Aorta (tissue), 5 donors: Measurements from ENCODE around the gene PUM1. TPM values are rescaled to one million over a fixed set of nuclear protein-coding genes. Genes with fewer than 3 reads are reported as not detected.
"Not testable (repeated sequence)": the region's sequence is repeated elsewhere in the genome, so short reads cannot be mapped to it uniquely, and the experiment has no call there.

Experiments
- ATAC-seq: fragments of 200-7000 bp; cut with Tn5 transposase; one replicate; pipeline ENCODE4 v1.9.1; 2022; ENCODE audit warnings: moderate library complexity; ENCODE audit not compliant: low FRiP score
- DNase-seq, 2 donors: peaks; one replicate each; pipeline ENCODE4 v3.0.0-alpha.2; 2020
- H3K27ac ChIP-seq, 2 donors: one replicate each; pipeline ENCODE4 v1.5.1; 2013; ENCODE audit warnings: low read length in 2 of 2, mild to moderate bottlenecking in 2 of 2, moderate library complexity in 2 of 2, control low read depth in 1 of 2, inconsistent platforms in 1 of 2, low read depth in 1 of 2
- H3K27me3 ChIP-seq, 2 donors: one replicate each; pipeline ENCODE4 v1.6.1; 2013; ENCODE audit warnings: control low read depth in 1 of 2, low read length in 1 of 2, mild to moderate bottlenecking in 1 of 2, moderate library complexity in 1 of 2; ENCODE audit not compliant: insufficient read depth in 2 of 2, control insufficient read depth in 1 of 2
- H3K36me3 ChIP-seq, 2 donors: one replicate each; pipeline ENCODE4 v1.6.1; 2013; ENCODE audit warnings: control low read depth in 1 of 2, low read length in 1 of 2, mild to moderate bottlenecking in 1 of 2; ENCODE audit not compliant: insufficient read depth in 2 of 2, control insufficient read depth in 1 of 2
- H3K4me1 ChIP-seq, 2 donors: one replicate each; pipeline ENCODE4 v1.6.1; 2013; ENCODE audit warnings: low read length in 2 of 2, control low read depth in 1 of 2, mild to moderate bottlenecking in 1 of 2, moderate library complexity in 1 of 2; ENCODE audit not compliant: insufficient read depth in 2 of 2, control insufficient read depth in 1 of 2
- H3K4me3 ChIP-seq, 2 donors: one replicate each; pipeline ENCODE4 v1.5.1; 2013; ENCODE audit warnings: low read length in 2 of 2, control low read depth in 1 of 2, mild to moderate bottlenecking in 1 of 2
- H3K9me3 ChIP-seq: one replicate; pipeline ENCODE4 v1.6.1; 2013; ENCODE audit warnings: mild to moderate bottlenecking, low read length; ENCODE audit not compliant: control insufficient read depth
- WGBS, 2 donors: extraction: QIAGEN DNeasy Blood & Tissue Kit; methylation state at CpG; one replicate each; pipeline ENCODE4 v1.1.7; 2013; 5-methylcytosine and 5-hydroxymethylcytosine counted together
- intact Hi-C, 2 donors: fragments of 100-400 bp; cut with DNase I; formaldehyde crosslinking; loops; one replicate each; pipeline versions ENCODE4 v1.14.2 to v1.15.0; 2022
- polyA plus RNA-seq, 2 donors: library from polyadenylated mRNA; stranded (reverse); fragments of 200-250 nt; gene quantifications; one replicate each; pipeline ENCODE4 v1.2.3, GENCODE V29; 2013
- total RNA-seq, 2 donors: library from RNA; stranded (reverse); fragmentation: NEBNext Ultra II Directional; extraction: Animal tissue kit (Norgen Biotek cat#: 25700); gene quantifications; one replicate each; pipeline ENCODE4 v1.2.1, GENCODE V29; 2021
- donor health status: healthy with polysubstance abuse.
- donor health status: Bipolar disorder and iron deficiency.
- donor health status: DM: no; HTN: no; CAD: no.
- donor health status: DM: no; HTN: no; CAD: no.
- donor health status: DM: yes; HTN: yes; CAD: no.

PUM1 gene
- total and polyA plus RNA-seq, 4 donors = 13.1 to 120 (median 63.2) TPM

GRCh38 chr1:31041529-31041928 lies 24.0 kb downstream of the PUM1 start:
- intact Hi-C loops = no loop called here
- peaks cover 0 to 2% of the 10 kb centered on the region in 2 donors for H3K4me1 ChIP-seq
- no peak overlapping the region for H3K4me3 ChIP-seq
- no peaks in the 10 kb centered on the region for H3K9me3 ChIP-seq
- ATAC-seq (no peak), DNase-seq (no peak)
- H3K27ac ChIP-seq = no peak overlapping the region
- H3K36me3 ChIP-seq = no peaks in the 10 kb centered on the region
- H3K27me3 ChIP-seq = no peaks in the 10 kb centered on the region

- intact Hi-C loops = no loop called here
- H3K4me3 ChIP-seq = no peak overlapping the region
- no peaks in the 10 kb centered on the region for H3K27me3 ChIP-seq
- 46 to 54% methylated on average over 3 of the region's 3 CpGs for WGBS, 2 donors
- H3K36me3 ChIP-seq = no peaks in the 10 kb centered on the region
- no peaks in the 10 kb centered on the region for H3K9me3 ChIP-seq
- ATAC-seq (no peak), DNase-seq (no peak)
- no peak overlapping the region for H3K27ac ChIP-seq
- H3K4me1 ChIP-seq = peaks cover 0 to 2% of the 10 kb centered on the region in 2 donors
These were observed 25.5 kb downstream of the PUM1 start for GRCh38 chr1:31040038-31040437.

- H3K36me3 ChIP-seq, intact Hi-C loops, DNase-seq, H3K27ac ChIP-seq, H3K4me1 ChIP-seq, H3K9me3 ChIP-seq, H3K4me3 ChIP-seq, ATAC-seq, H3K27me3 ChIP-seq: not testable (repeated sequence)
- WGBS, 2 donors = 45 to 51% methylated on average over 5 of the region's 5 CpGs
These were observed 26.6 kb downstream of the PUM1 start for GRCh38 chr1:31038935-31039334.

GRCh38 chr1:31038360-31038759 lies 27.2 kb downstream of the PUM1 start:
- ATAC-seq (no peak), DNase-seq (no peak)
- H3K27ac ChIP-seq = no peak overlapping the region
- intact Hi-C loops = no loop called here
- no peak overlapping the region for H3K4me3 ChIP-seq
- H3K9me3 ChIP-seq = no peaks in the 10 kb centered on the region
- 69 to 76% methylated on average over 5 of the region's 5 CpGs for WGBS, 2 donors
- H3K4me1 ChIP-seq = peaks cover 0 to 5% of the 10 kb centered on the region in 2 donors
- no peaks in the 10 kb centered on the region for H3K36me3 ChIP-seq
- H3K27me3 ChIP-seq = no peaks in the 10 kb centered on the region

GRCh38 chr1:31036749-31037500 lies 28.6 kb downstream of the PUM1 start:
- Histone ChIP-seq H3K4me3 (no peak overlapping the region), H3K27ac (no peak overlapping the region), H3K9me3 (no peaks in the 10 kb centered on the region), H3K4me1 (peaks cover 0 to 5% of the 10 kb centered on the region in 2 donors), H3K27me3 (no peaks in the 10 kb centered on the region), H3K36me3 (no peaks in the 10 kb centered on the region)
- DNase-seq = no peak
- intact Hi-C loops = no loop called here
- ATAC-seq = no peak
- 86 to 92% methylated on average over 8 of the region's 8 CpGs for WGBS, 2 donors

- no peak for ATAC-seq
- no peak overlapping the region for H3K27ac ChIP-seq
- H3K9me3 ChIP-seq = no peaks in the 10 kb centered on the region
- intact Hi-C loops = no loop called here
- peaks cover 3% of the 10 kb centered on the region in 2 donors for H3K4me1 ChIP-seq
- H3K4me3 ChIP-seq = no peak overlapping the region
- H3K36me3 ChIP-seq = no peaks in the 10 kb centered on the region
- no peak for DNase-seq
- 96% methylated on average over 5 of the region's 5 CpGs for WGBS, 2 donors
- H3K27me3 ChIP-seq = no peaks in the 10 kb centered on the region
These were observed 31.9 kb downstream of the PUM1 start for GRCh38 chr1:31033598-31033997.

- WGBS, 2 donors = 83 to 85% methylated on average over 1 of the region's 1 CpG
- Histone ChIP-seq H3K27me3 (no peaks in the 10 kb centered on the region), H3K9me3 (no peaks in the 10 kb centered on the region), H3K27ac (no peak overlapping the region), H3K36me3 (no peaks in the 10 kb centered on the region), H3K4me1 (peaks cover 3 to 5% of the 10 kb centered on the region in 2 donors), H3K4me3 (no peak overlapping the region)
- DNase-seq (no peak), ATAC-seq (no peak)
- intact Hi-C loops = no loop called here
These were observed 33.3 kb downstream of the PUM1 start for GRCh38 chr1:31032266-31032665.

- H3K36me3 ChIP-seq = no peaks in the 10 kb centered on the region
- no peaks in the 10 kb centered on the region for H3K27me3 ChIP-seq
- H3K4me3 ChIP-seq = no peak overlapping the region
- H3K27ac ChIP-seq = no peak overlapping the region
- intact Hi-C loops = no loop called here
- peaks cover 3 to 5% of the 10 kb centered on the region in 2 donors for H3K4me1 ChIP-seq
- DNase-seq (no peak), ATAC-seq (no peak)
- H3K9me3 ChIP-seq = no peaks in the 10 kb centered on the region
- WGBS, 2 donors = 73% methylated on average over 5 of the region's 5 CpGs
These were observed 34.0 kb downstream of the PUM1 start for GRCh38 chr1:31031330-31032143.

GRCh38 chr1:31029026-31029425 lies 36.5 kb downstream of the PUM1 start:
- H3K27me3 ChIP-seq = no peaks in the 10 kb centered on the region
- peaks cover 3 to 5% of the 10 kb centered on the region in 2 donors for H3K4me1 ChIP-seq
- no peaks in the 10 kb centered on the region for H3K9me3 ChIP-seq
- H3K27ac ChIP-seq = no peak overlapping the region
- DNase-seq (no peak), ATAC-seq (no peak)
- H3K36me3 ChIP-seq = no peaks in the 10 kb centered on the region
- H3K4me3 ChIP-seq = no peak overlapping the region
- intact Hi-C loops = no loop called here
